ENCODE data around the gene PTPRN2.

Gene PTPRN2

DNA sequence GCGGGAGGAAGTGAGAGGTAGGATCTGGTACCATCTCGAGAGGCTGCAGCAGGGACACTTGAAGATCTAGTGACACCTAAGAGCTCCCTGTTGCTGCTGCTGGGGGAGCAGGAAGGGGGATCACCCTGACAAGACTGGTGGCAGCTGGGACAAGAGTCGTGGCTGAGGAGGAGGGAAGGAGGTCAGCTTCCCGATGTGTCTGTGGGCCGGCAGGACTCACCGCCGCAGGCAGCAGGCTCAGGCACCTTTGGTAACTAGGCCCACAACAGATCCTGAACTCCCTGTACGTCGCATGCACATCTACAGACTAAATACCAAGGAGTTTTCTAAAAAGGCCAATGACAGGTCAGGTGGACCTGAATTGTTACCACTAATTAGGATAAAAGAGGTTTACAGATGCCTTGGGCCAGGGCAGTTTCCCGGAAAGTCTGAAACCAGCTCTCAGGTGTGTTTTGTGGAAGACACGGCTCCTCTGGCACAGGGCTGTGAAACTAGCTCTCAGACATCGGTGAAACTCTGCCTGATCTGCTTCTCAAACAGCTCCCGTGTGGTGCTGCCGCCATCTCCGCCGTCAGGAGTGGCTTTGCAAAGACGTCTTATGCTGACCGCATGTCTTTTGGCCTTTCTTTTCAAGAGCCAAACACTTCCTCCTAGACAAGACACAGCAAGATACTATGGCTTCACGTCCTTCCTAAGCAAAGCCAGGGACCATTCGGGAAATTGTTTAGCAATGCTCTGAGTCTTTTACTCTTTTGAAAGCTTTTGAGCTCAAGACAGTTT is 609.7 kb downstream of the PTPRN2 start:
- DNase-seq, result no peak

DNA sequence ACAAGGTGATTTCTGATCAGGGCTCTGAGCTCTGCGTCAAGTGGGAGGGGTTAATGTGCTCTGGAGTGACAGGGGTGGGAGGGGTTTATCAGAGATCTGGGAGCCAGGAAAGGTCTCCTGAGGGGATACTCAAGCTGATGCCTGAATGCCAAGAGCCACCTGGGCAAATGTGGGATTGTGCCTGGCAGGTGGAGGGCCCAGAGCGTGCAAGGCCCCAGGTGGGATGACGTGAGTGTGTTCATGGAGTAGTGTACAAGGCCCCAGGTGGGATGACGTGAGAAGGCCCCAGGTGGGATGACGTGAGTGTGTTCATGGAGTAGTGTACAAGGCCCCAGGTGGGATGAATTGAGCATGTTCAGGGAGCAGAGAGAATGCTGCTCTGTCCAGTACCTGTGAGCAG is 610.3 kb downstream of the PTPRN2 start:
- DNase-seq, result no peak

DNA sequence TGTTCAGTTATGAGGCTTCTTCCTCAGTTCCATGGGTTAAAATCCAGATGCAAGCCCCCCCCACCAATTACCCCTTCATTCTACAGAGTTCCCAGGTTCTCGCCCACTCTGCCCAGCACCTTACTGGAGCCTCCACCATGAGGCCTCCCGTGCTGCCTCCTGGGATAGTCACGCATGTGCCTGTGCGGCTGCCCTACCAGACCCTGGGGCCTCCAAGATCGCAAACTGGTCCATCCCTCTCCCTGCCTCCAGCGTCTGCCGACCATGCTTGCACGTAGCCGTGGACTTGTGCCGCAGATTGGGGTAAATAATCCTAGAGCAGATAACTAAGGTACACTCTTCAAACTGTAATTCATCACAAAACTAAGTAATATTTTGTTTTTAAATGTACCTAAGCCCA is 611.2 kb downstream of the PTPRN2 start:
- DNase-seq, result no peak

DNA sequence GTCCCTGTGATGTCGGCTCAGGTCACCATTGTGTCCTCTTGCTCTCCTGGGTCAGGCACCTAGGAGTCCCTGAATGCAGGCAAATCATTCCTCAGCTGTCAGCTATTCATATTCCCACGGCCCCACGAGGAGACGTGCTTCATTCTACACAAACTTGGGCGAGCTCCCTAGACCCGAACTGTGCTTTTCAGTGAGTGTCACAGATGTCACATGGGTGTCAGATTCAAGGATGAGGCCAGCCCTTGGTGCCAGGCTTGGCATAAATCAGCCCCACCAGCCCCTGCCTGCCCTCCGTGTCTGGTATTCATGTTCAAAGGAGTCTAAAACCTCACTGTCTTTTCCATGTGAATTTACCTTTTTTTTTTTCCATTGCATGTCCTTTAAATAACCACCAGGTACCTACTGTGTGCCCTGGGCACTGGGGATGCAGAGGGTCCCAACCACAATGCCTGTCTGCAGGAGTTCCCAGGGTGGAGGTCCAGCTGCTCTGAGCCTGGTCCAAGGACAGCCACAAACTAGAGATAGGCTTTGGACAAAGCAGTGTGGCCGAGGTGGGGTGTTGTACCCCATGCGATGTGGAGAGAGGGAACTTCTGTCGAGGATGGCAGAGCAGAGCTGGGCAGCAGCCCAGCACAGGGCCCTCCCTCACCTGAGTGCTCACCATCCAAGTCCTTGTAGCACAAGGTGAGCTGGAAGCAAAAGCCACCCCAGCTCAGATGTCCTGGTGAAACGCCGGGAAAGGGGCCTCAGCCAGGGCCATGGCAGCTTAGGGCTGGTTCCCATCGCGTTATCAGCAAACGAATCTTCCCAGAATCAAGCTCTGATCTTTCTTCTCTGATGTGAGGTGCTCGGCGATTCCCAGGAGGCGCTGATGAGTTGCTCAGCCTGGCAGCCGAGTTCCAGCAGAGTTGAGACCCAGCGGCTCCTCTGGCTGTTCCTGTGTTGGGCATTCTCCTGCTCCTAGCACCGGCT is 611.9 kb downstream of the PTPRN2 start:
- DNase-seq, result no peak

DNA sequence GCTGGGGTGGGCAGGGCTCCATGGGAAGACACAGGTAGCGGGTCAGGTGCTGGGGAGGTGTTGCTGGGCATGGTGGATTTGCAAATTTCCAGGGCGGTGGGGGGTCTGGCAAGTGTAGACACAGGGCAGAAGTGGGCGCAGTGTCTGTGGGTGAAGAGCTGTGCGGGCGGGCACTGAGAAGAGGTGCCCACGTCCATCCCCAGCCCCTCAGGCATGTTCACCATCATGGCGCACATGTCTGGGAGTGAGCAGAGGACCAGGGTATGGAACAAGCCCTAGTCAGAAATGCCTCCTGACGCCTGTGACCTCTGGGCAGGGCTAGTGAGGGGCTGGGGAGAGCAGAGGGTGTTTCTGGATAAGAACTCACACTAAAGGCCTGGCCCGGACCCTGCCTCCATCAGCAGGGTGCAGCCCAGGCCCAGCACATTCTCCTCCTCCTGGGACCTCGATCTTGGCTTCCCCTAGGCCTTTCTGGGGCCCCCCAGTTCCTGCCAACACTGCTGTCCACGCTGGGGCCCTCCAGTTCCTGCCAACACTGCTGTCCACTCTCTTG is 612.9 kb downstream of the PTPRN2 start:
- DNase-seq, result no peak

DNA sequence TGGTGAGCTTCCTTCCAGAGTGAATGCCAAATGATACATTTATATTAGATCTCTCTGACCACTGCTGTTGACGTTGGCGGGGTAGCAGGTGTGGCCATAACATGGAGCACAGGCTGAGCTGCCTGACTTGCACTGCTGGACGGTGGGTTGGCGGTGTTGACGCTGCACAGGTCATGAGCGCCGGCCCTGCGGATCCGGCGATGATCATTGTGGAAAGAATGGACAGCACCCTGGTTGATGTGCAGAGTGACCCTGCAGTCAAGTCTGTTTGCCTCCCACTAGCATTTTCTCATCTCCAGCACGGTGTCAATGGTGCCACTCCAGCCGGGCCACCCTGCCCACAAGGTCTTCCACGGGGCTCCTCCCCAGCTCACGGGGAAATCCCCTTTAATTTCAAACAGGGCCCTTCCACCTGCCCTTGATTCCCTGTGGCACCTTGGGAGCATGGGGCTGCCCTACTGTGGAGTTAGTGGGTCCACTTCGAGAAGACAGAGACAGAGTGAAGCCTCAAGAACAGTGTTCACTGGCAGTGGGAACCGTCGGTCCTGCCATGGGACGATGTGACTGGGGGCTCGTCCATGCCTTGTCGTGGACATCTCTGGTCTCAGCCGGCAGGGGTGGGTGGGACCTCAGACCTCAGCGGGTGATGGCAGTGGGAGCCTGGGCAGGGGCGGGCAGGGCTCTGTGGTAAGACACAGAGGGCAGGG is 613.5 kb downstream of the PTPRN2 start:
- DNase-seq, result no peak

DNA sequence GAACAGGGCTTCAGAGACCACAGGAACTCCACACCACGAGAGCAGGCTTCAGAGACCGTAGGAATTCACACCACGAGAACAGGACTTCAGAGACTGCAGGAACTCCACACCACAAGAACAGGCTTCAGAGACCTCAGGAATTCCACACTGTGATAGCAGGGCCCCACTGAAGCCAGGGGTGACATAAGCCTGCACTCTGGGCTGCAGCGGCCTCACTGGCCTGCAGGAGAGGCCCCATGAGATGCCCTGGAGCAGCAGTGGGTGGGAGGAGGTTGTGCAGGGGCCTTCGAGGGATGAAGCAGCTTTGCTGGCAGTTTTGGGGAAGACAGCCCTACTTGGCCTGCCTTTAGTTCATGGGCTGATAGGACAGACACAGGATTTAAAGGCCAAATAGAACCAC is 614.7 kb downstream of the PTPRN2 start:
- DNase-seq, result no peak

DNA sequence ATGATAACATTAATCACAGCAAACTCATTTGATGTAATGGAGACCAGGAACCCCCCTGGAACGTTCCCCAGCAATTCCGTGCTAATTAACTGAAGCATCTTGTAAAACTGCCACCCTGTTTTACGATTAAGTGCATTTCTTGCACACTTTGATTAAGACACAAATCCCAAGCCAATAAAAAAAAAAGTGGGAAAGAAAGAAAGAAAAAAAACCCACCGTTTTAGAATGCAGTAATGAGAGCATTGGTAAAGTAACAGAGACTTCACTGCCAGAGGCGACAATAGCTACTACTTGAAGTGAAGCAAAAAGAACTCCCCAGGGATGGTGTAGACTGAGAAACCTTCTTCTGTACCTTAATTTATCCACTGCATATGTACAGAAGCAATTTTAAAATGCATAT is 616.1 kb downstream of the PTPRN2 start:
- no peak for DNase-seq

DNA sequence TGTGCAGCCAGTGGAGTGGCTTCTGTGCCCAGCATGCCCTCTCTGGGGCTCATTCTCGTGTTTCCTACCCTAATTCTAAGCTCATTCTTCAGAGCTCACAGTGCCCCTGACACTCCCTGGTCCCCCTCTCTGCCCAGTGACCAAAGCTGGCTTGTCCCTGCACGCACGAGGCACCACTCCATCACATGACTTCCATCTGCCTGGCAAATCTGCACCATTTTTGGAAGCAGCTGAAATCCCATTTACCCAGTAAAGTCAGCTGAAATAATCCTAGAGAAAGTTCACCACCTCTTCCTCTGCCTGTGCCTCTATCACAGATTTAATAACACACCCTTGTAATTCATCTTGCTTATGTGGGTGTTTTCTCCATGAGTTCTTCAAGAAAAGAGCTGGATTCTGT is 616.9 kb downstream of the PTPRN2 start:
- DNase-seq, result no peak

DNA sequence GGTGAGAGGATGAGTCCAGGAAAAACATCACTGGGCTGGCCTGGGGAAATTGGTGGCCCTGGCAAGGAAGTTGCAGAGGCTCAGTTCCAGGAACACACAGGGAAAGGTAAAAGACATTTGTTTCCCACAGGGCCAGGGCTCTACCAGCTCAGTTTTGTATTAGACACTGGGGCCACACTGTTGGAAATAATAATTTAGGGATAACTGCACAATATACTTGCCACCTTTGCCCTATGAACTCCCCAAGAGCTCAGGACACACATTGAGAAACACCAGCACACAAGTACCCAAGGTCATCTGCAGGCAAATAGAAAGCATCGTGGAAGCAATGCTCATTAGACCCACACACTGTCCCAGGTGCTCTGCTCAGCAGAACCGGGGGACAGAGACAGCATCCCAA is 617.6 kb downstream of the PTPRN2 start:
- DNase-seq, result no peak

DNA sequence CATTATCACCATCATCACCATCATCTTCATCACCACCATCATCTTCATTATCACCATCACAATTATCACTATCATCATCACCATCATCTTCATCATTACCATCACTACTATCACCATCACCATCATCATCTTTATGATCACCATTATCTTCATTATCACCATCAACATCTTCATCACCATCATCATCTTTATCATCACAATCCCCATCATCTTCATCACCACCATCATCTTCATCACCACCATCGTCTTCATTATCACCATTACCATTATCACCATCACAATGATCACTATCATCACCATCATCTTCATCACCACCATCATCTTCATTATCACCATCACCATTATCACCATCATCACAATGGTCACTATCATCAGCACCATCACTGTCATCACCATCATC is 621.1 kb downstream of the PTPRN2 start:
- no peak for DNase-seq

DNA sequence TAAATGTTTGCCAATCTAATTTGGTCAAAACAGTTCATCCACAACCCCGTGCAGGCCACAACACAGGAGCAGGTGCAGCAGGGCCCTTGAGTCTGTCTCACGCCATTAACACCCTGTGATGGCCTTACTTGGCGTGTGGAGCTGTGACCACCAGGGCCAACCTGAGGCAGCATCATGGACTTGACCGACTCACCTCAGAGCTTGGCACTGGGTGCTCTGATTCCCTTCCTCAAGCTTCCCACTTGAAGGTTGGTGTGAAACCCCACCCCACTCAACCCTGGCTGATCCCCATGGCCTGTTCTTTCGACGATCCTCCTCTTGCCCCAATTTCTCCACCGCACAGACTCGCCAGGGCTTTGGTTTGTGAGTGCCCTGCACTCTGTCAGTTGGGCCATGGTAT is 623.1 kb downstream of the PTPRN2 start:
- DNase-seq, result no peak

DNA sequence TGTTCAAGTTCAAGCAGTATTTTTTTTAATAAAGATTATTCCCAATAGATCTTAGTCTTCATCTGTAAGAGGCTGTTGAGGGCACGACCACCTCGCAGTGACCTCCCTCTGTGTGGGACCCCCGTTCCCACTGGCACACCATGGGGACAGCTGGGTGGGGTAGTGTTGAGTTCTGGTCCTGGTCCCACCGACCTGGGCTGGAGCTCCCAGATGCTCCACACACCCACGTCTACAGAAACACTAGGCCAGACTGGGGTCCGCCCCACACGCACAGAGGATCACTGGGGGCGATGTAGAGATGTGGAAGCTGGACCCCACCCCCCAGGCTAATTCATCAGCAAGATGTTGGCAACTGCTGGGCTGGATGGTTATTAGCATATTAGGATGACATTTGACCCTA is 623.6 kb downstream of the PTPRN2 start:
- DNase-seq, result no peak

DNA sequence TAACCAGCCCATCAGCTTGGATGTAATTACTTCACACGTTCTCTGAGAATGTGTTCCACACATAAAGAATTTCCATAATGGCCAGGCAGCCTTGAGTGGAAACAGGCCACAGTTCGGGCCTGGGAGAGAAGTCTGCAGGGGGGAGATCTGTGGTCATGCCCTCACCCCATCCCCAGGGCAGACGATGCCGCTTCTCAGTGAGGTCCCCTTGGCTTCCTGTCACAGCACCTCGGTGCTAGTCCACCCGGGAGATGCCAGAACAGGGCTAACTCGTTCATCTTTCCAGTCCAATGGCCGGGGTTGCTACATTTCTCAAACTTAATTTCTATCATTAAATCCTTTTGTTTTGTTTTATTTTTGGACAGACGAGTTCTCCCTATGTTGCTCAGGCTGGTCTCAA is 624.1 kb downstream of the PTPRN2 start:
- no peak for DNase-seq

DNA sequence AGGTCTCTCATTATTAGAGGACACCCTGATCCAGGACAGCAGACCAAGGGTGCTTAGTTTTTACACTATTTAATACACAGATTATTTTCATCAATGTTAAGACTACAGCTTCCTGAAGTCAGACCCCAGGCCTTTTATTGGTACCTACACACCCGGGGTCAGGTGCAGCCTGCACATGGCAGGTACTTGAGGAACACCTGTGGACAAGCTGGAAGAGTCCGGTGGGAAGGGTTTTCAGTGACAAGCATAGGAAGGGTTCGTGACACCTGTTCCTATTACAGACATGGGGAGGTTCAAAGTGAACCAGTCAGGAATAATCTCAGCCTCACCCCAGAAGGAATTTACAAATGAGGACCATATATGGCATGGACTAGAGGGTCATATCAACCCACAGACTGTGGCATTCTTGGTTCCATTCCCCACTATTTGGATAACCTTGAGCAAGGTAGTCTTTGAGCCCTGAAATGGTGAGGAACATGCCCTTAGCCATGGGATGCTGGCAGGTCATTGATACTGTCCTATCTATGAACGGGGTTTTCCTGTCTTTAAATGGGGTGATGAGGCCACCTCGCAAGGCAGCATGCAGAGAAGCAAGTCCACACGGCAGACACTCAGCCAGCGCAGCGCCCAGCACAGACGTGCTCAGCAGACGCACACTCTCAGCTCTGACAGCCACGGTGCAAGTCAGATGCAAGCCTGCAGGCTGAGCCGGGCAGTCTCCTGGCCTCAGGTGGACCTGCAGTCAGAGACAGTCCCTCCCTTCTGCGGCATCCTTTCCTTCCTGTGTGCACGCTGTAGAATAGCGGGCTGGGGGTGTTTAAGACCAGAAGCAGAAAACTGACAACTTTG is 624.9 kb downstream of the PTPRN2 start:
- no peak for DNase-seq

DNA sequence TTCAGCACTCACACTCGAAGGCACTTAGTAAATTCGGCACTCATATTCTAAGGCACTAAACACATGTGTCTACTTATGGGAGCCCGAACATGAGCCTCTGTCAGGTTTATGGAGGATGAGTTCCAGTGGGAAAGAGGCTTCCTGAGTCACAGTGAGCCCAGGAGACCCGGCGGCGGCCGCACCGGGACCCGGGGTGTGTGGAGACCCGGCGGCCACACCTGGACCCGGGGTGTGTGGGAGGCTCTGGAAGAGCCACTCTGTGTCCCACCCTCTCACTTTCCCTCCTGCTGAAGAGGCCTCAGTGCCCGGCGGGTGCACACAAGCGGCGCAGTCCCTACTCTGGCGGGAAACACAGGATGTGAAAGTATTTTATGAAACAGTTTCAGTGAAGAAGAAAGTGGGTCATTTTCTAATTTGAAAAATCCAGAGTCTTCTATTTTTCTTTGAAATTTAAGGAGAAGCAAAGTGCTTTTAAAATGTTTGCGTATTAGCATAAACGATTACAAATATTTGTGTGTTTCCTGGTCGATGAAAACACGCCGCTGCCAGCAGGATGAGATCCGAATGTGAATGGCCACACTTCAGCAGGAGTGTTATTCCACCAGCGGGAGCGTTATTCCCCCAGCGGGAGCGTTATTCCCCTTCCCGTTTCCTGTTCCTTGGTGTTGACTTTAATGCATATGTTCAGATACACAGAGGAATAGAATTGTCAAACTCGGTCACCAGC is 625.7 kb downstream of the PTPRN2 start:
- no peak for DNase-seq

DNA sequence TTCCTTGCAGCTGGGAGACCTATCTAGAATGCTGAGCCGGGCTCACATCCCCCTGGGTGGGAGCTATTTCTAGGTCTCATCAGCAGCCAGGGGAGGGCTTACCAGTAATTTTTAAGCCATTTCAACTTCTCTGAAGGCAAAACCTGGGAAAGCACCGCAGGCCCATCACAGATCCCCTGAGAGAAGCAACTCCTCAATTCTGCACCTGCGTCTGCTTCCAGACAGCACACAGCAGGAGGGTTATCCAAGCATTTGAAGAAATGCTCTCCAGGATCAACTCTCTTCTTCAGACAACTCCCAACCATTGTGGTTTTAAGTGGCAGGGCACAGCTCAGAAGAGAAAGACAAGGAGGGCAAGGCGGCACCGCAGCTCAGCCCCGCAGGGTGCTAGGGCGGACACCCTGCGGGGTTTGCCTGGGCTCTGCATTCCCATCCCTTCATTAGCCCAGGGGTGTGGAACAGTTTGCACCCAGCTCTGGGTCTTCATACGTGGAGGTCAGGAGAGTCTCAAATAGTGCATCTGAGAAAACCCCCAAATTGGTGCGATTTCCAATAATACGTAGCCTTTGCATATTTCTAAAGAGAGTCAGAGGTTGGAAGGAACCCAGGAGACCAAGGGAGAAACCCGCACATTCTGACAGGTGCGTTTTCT is 632.1 kb downstream of the PTPRN2 start:
- no peak for DNase-seq

DNA sequence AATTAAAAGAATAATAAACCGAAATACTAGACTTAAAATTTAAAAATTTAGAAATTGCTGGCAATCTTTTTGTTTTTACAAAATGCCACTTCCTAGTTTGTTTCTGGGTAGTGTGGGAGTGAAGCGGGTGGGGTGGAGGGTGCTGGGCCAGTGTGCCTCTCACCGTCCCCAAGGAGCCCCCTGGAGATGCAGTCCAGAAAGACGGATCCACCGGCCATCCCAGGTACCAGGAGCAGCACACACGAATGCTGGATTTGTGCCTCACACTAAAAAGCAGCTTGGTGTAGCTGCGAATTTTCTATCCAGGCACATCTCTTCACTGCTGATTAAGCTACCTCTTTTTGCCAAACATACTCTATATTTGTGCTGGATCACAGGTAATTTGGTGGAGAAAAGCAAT is 632.7 kb downstream of the PTPRN2 start:
- no peak for DNase-seq

DNA sequence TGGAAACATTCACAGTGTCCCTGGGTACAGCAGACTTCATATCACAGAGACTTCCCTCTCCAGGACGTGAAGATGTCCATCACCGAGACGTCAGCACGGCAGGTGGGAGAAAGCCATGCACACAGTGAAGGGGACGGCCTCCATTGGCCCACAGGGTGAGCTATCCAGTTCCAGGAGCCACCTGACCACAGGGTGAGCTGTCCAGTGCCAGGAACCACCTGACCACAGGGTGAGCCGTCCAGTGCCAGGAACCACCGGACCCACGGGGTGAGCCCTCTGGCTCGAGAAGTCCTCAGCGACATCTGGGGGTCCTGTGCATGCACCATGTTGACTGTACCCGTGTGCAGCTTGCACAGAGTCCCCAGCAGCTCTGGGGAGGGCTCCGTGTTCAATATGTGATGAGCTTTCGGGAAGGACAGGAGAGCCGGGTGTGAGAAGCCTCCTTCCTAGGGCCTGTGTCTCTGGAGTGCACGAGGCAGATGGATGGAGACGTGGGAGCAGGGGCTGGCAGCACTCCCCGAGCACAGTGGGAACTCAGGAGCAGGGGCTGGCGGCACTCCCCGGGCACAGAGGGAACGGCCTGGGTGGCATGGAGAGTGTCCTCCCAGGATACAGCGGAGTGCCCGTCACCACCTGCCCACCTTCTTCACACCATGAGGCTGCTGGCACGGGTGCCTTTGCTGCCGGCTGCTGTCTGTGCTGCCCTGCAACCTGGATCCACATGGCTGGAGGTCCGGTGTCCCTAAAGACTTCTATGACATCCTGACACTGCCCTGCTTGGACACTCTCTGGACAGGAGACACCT is 634.6 kb downstream of the PTPRN2 start:
- no peak for DNase-seq

DNA sequence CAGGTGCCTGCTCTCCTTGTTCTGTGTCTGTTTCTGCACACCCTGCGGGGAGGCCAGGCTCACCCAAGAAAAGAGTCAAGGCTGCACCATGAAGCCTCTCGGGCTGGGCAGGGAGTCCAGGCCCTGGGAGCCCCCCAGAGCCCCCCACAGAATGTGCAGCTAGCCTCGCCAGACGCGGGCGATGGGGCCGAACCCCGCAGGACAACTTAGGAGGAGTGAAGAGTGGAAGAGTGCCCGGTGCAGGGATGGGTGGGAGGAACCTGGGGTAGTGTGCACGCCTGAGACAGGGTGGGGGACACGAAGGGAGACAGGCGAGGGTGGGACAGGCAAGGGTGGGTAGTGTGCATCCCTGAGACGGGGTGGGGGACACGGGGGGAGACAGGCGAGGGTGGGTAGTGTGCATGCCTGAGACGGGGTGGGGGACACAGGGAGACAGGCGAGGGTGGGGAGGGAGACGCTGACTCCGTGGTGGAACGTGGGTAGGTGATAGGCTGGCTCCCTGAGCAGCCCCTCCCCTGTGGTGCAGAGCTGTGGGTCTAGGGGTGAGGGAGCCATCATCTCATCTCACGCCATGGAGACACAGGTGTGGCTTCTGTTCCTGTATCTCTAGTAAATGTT is 635.5 kb downstream of the PTPRN2 start:
- DNase-seq, result no peak

Data from activated CD4-positive, alpha-beta T cell treated with anti-CD3 and anti-CD28 coated beads, Interleukin-2, Interleukin-6, amounts not matched to agents 100 ng/mL and 50 ng/mL, durations not matched to agents 16 hours and 8 hours (primary cell).